HUES64 (cell line): Measurements from ENCODE around the gene COL13A1.

Experiments
- H3K27ac ChIP-seq: 2 replicates; pipeline ENCODE4 v1.7.0; 2013; ENCODE audit warnings: low read depth, low read length, inconsistent platforms
- H3K27me3 ChIP-seq: 2 replicates; pipeline ENCODE4 v1.6.1; 2013; ENCODE audit warnings: mild to moderate bottlenecking, low read length; ENCODE audit not compliant: insufficient read depth
- H3K36me3 ChIP-seq: 2 replicates; pipeline ENCODE4 v1.6.1; 2013; ENCODE audit warnings: mild to moderate bottlenecking, low read length; ENCODE audit not compliant: insufficient read depth
- H3K4me1 ChIP-seq: 2 replicates; pipeline ENCODE4 v1.6.1; 2013; ENCODE audit warnings: mild to moderate bottlenecking, low read length, moderate library complexity; ENCODE audit not compliant: insufficient read depth
- H3K4me3 ChIP-seq: 2 replicates; pipeline ENCODE4 v1.5.1; 2013; ENCODE audit warnings: mild to moderate bottlenecking, low read length, moderate library complexity
- H3K9ac ChIP-seq: 2 replicates; pipeline ENCODE4 v1.6.1; 2013; ENCODE audit warnings: mild to moderate bottlenecking, low read depth, low read length
- H3K9me3 ChIP-seq: 2 replicates; pipeline ENCODE4 v1.6.1; 2013; ENCODE audit warnings: low read depth, low read length; ENCODE audit not compliant: insufficient read depth
- WGBS: fragments of 150-250, 120-280 bp; methylation state at CpG from one replicate; pipeline ENCODE4 v1.1.7; 2013; ENCODE audit warnings: missing lambda C conversion rate; 5-methylcytosine and 5-hydroxymethylcytosine counted together

The COL13A1 gene

DNA sequence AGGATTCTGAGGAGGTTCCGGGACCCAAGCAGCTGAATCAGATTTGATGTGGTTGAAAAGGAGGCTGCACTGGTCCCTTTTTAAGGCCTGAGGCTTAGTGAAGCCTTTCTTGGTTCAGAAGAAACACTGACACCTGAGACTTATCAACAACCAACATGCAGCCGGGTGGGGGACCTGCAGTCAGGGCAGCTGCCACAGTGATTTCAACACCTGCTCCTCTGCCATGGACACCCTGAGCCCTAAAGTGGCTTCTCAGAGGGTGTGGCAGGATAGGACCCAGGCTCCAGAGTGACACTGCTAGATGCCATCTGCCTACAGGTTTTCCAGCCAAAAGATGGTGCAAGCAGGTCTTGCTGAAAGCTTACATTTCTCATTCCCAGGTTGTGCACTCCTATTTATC is 99.3 kb downstream of the COL13A1 start:
- no peak overlapping the region for H3K4me3 ChIP-seq
- no peaks in the 10 kb centered on the region for H3K27me3 ChIP-seq
- WGBS = 98% methylated on average over 2 of the region's 2 CpGs
- H3K36me3 ChIP-seq = no peaks in the 10 kb centered on the region
- no peak overlapping the region for H3K9ac ChIP-seq
- H3K4me1 ChIP-seq = peaks cover 32% of the 10 kb centered on the region
- no peak overlapping the region for H3K27ac ChIP-seq
- H3K9me3 ChIP-seq = no peaks in the 10 kb centered on the region

DNA sequence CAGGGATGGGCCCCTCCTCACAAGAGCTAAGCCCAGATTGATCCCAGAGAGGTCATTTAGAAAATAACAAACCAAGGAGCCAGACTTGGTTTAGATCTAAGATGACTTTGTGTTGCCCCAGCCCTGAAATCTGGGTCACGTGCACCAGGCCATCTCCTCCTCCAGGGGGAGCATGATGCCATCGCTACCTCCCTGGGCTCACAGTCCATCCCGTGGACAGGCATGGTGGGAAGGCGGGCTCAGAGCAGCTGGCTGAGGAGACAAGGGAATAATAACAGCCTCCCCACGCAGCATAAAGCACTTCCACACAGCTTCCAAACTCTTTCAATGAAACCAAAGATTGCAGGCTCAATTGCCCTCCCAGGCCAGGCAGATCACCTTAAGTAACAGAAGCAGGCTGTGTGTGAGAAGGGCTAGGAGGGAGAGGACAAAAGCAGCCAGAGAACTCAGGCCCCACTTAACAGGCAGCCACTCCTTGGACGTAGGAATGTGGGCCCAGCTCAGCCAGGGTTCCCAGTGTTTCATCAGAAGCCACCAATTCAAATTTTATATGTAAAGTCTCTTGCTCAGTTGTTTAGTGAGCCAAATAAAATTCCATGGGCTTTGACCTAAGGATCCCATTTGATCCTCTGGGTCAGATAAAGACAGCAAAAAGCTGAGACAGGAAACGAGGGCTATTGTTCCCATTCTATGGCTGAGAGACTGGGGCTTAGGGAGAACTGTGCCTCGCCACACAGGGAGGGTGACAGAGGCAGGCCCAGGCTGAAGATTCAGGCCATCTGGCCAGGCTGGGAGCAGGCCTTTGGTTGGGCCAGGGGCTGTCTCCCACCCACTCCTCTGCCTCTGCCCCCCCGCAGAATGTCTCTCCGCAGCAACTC is 100.2 kb downstream of the COL13A1 start:
- H3K9ac ChIP-seq = peak overlapping the region; percentile 21; the same call in 1 of the 2 replicates
- no peaks in the 10 kb centered on the region for H3K36me3 ChIP-seq
- whole genome bisulfite sequencing = 51% methylated on average over 10 of the region's 10 CpGs
- no peak overlapping the region for H3K4me3 ChIP-seq
- peaks cover 24% of the 10 kb centered on the region for H3K4me1 ChIP-seq
- H3K27me3 ChIP-seq = no peaks in the 10 kb centered on the region
- no peaks in the 10 kb centered on the region for H3K9me3 ChIP-seq
- H3K27ac ChIP-seq = no peak overlapping the region

DNA sequence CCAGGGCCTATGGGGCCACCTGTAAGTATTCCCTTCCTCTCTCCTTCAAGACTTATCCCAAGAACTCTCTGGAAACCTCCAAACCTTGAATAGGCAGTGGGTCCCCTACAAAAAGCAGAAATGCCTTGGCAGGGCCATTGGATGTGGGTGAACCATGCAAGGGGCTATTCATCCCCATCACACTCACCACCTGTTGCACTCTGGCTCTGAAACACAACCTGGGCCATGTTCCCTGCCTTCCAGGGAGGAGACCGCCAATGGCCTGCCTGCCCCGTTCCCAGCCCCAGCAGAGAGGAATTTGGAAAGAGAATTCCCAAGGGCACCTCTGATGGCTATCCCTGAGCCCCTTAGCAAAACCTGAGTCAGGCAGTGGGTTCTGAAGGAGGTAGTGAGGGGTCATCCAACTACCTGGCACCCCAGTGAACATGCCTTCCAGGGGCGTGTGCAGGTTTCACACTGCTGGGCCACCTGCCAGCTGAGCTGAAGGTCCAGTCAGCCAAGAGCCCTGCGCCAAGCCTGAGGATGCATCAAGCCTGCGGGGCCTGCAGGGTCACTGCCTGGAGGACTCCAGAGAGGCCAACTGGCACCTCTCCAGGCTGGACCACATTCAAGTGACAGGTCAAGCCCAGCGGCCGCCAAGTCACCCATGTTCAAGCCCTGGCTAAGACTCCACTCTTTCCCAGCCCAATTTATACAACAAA is 101.3 kb downstream of the COL13A1 start:
- H3K36me3 ChIP-seq = no peaks in the 10 kb centered on the region
- no peak overlapping the region for H3K27ac ChIP-seq
- H3K9ac ChIP-seq = no peak overlapping the region
- 83% methylated on average over 7 of the region's 7 CpGs for whole genome bisulfite sequencing
- H3K4me3 ChIP-seq = no peak overlapping the region
- H3K27me3 ChIP-seq = no peaks in the 10 kb centered on the region
- H3K4me1 ChIP-seq = peaks cover 21% of the 10 kb centered on the region
- no peaks in the 10 kb centered on the region for H3K9me3 ChIP-seq

DNA sequence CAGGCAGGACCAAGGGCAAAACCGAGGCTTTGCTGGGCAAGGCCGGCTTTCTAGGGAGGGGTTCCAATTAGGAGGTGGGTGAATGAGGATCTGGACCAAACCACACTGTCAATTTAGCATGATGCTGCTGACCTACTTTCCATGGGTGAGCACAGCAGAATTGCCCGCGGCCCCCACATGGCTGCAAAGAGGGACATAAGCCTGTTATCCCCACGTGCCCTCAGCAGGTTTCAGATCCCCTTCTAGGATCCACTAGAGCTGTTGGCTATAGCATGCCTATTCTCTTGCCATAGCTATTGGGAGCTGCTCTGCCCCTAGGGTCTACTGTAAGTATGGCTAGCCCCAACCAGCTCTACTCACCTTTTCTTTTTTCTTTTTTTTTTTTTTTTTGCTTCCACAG is 102.8 kb downstream of the COL13A1 start:
- no peak overlapping the region for H3K27ac ChIP-seq
- WGBS = 94% methylated on average over 5 of the region's 5 CpGs

DNA sequence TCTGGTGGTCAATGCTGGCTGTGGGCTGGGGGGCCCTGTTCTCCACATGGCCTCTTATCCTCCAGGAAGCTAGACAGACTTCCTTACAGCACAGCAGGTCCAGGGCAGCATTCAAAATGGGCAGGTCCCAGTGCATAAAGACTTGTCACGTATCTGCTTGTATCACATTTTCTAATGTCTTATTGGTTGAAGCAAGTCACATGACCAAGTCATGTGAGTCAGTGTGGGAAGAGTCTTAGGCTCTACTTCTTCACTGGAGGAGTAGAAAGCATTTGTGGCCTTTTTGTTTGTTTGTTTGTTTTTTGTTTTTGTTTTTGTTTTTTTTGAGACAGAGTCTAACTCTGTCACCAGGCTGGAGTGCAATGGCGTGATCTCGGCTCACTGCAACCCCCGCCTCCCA is 104.7 kb downstream of the COL13A1 start:
- peaks cover 9% of the 10 kb centered on the region for H3K4me1 ChIP-seq
- H3K9ac ChIP-seq = no peak overlapping the region
- H3K27ac ChIP-seq = no peak overlapping the region
- no peaks in the 10 kb centered on the region for H3K27me3 ChIP-seq
- no peaks in the 10 kb centered on the region for H3K36me3 ChIP-seq
- no peaks in the 10 kb centered on the region for H3K9me3 ChIP-seq
- no peak overlapping the region for H3K4me3 ChIP-seq
- WGBS = 92% methylated on average over 4 of the region's 4 CpGs

More for the DNA sequence above, 102.8 kb downstream of the COL13A1 start:
- peaks cover 18% of the 10 kb centered on the region for H3K4me1 ChIP-seq
- no peak overlapping the region for H3K4me3 ChIP-seq
- no peaks in the 10 kb centered on the region for H3K36me3 ChIP-seq
- no peak overlapping the region for H3K9ac ChIP-seq
- no peaks in the 10 kb centered on the region for H3K27me3 ChIP-seq
- no peaks in the 10 kb centered on the region for H3K9me3 ChIP-seq

DNA sequence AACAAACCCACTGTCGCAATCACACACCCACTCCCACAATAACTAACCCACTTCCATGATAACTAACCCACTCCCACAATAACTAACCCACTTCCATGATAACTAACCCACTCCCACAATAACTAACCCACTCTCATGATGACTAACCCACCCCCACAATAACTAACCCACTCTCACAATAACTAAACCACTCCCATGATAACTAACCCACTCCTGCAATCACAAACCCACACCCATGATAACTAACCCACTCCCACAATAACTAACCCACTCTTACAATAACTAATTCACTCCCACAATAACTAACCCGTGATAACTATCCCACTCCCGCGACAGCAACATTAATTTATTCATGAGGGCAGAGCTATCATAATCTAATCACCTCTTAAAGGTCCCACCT is 105.8 kb downstream of the COL13A1 start:
- H3K4me1 ChIP-seq = peaks cover 6% of the 10 kb centered on the region; the same call in 1 of the 2 replicates
- WGBS = 95% methylated on average over 4 of the region's 4 CpGs
- H3K27me3 ChIP-seq = no peaks in the 10 kb centered on the region
- no peak overlapping the region for H3K4me3 ChIP-seq
- no peaks in the 10 kb centered on the region for H3K36me3 ChIP-seq
- no peaks in the 10 kb centered on the region for H3K9me3 ChIP-seq
- no peak overlapping the region for H3K9ac ChIP-seq
- no peak overlapping the region for H3K27ac ChIP-seq

DNA sequence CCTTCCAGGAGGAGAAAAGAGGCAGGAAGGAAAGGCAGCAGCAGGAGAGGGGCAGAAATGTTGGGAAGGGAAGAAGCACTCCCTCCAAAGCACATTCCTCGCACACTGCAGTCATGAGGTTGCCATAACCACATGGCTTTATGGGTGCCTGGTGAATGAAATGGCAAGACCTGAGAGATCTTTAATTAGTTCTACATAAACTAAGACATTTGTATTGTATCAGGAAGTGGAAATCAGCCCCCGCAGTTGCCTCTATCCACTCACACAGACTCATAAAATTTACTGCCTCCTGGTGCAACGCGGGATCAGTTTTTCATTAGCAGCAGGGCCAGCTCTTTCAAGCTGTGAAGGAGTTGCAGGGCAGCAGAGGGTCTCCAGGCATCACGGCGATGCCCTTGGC is 106.4 kb downstream of the COL13A1 start:
- Histone ChIP-seq H3K4me1 (0 out of 2 replicates have a peak, but pooled peaks cover 5% of the 10 kb centered on the region), H3K27me3 (no peaks in the 10 kb centered on the region), H3K4me3 (no peak overlapping the region), H3K36me3 (no peaks in the 10 kb centered on the region), H3K27ac (no peak overlapping the region), H3K9ac (no peak overlapping the region), H3K9me3 (no peaks in the 10 kb centered on the region)
- 92% methylated on average over 6 of the region's 6 CpGs for WGBS

DNA sequence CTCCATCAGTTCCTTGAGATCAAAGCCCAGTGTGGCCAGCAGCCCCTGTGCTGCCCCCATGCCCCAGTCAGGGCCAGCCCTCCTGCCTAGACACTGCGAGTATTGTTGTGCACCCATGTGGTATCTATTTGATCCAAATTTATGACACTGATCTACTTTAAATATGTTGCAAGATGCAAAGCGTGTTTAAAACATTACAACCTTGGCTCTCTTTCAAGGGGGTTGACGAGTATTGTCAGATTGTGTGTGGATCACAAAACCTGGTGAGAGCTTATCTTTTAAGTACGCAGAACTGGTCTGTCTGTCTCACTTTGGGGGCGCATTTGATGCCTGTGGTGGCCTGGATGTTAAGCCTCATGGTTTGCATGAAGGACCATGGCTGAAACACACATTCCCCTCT is 108.9 kb downstream of the COL13A1 start:
- Histone ChIP-seq H3K27me3 (no peaks in the 10 kb centered on the region), H3K4me1 (0 out of 2 replicates have a peak, but pooled peaks cover 5% of the 10 kb centered on the region), H3K36me3 (no peaks in the 10 kb centered on the region), H3K4me3 (no peak overlapping the region), H3K9me3 (no peaks in the 10 kb centered on the region), H3K9ac (no peak overlapping the region), H3K27ac (no peak overlapping the region)
- WGBS = 93% methylated on average over 5 of the region's 5 CpGs

DNA sequence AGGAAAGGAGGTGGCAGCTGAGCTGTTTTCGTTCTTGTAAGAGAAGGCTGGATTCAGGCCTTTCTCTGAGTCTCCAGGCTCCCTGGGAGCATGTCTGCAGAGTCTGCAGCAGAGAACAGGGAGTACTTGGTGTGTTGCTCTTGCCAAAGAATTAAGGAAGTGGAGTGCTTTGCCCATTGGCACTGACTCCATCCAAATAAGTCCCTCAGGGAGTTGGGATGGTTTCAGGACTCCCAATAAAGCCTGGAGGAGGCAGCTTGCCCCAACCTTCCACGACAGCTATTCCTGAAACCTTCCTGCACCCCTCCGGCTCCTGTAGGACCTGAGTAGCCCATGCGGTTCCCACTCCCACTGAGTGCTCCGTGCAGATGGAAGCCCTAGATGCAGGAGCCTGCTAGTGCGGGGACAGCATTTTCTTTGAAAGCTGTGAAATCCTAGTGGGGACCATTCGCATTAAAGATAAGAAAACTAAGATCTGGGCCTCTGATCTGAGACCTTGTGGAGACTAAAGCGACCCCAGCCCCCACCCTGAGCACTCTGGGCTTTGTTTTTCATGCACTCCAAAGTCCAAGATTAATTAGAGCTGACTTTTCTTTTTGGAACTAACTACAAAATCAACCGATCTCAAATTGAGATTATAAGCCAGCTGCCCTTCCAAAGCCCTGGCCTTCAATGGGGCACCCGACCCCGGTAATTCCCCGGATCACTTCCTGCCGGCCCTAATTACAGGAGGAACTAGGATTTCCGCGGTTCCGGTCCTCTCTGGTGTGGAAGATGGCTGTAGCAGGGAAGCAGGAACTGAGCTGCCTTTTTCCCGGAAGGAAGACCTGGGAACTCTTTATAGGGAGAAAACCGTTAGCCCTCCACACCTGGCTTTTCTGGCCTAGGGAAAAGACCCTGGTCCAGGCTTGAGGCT is 110.2 kb downstream of the COL13A1 start:
- H3K36me3 ChIP-seq = no peaks in the 10 kb centered on the region
- H3K4me1 ChIP-seq = 0 out of 2 replicates have a peak, but pooled peaks cover 5% of the 10 kb centered on the region
- no peaks in the 10 kb centered on the region for H3K9me3 ChIP-seq
- H3K9ac ChIP-seq = no peak overlapping the region
- WGBS = 86% methylated on average over 18 of the region's 18 CpGs
- H3K27ac ChIP-seq = no peak overlapping the region
- no peak overlapping the region for H3K4me3 ChIP-seq
- no peaks in the 10 kb centered on the region for H3K27me3 ChIP-seq

DNA sequence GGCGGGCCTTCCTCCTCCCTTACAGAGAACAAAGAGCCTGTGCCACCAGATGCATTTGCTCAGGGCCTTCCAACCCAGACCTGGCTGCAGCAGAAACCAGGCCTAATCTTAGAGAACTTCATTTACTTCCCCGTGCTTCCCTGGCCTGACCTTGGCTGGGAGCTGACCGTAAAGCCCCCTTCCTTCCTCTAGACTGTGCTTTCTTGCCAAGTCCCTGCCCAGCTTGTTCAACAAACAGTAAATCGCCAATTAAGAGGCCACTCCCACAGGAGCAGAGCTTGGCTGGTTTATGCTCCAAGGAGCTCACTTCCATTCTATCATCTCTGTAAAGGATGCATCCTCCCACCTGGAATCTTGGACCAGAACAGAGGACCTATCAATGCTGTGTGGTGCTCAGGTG is 110.9 kb downstream of the COL13A1 start:
- WGBS = 77% methylated on average over 4 of the region's 4 CpGs
- H3K9ac ChIP-seq = no peak overlapping the region
- no peak overlapping the region for H3K4me3 ChIP-seq
- 0 out of 2 replicates have a peak, but pooled peaks cover 5% of the 10 kb centered on the region for H3K4me1 ChIP-seq
- H3K27ac ChIP-seq = no peak overlapping the region
- H3K9me3 ChIP-seq = no peaks in the 10 kb centered on the region
- H3K36me3 ChIP-seq = no peaks in the 10 kb centered on the region
- no peaks in the 10 kb centered on the region for H3K27me3 ChIP-seq
